GM12872 (cell line): ENCODE data around the gene PRSS33.

Source experiments
- TF ChIP-seq, protein P1 (sequence below): IDR thresholded peaks from 3 replicates; pipeline ENCODE4 v1.5.1; 2011; ENCODE audit warnings: low read depth, mild to moderate bottlenecking, low read length, moderate library complexity; ENCODE audit not compliant: insufficient read depth

The PRSS33 gene

DNA sequence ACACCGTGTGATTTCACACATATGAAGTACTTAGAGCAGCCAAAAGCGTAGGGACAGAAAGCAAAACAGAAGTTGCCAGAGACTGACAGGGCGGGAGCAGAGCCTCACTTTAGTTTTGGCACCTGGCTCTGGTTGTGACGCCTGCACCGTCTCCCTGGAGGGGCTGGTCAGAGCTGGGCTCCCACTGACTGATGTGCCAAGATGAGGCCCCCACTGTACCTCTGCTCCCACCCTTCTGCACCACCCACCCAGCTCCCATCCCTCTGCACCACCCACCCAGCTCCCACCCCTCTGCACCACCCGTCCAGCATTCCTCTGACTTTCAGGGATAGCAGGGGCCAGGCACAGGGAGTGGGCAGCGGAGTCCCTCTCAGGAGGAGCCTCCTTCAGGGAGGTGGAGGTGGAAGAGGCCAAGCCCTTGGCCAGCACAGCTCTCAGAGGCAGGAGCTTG lies 26.4 kb upstream of the PRSS33 start:
- TF ChIP-seq, protein P1, sequence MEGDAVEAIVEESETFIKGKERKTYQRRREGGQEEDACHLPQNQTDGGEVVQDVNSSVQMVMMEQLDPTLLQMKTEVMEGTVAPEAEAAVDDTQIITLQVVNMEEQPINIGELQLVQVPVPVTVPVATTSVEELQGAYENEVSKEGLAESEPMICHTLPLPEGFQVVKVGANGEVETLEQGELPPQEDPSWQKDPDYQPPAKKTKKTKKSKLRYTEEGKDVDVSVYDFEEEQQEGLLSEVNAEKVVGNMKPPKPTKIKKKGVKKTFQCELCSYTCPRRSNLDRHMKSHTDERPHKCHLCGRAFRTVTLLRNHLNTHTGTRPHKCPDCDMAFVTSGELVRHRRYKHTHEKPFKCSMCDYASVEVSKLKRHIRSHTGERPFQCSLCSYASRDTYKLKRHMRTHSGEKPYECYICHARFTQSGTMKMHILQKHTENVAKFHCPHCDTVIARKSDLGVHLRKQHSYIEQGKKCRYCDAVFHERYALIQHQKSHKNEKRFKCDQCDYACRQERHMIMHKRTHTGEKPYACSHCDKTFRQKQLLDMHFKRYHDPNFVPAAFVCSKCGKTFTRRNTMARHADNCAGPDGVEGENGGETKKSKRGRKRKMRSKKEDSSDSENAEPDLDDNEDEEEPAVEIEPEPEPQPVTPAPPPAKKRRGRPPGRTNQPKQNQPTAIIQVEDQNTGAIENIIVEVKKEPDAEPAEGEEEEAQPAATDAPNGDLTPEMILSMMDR: no peak

DNA sequence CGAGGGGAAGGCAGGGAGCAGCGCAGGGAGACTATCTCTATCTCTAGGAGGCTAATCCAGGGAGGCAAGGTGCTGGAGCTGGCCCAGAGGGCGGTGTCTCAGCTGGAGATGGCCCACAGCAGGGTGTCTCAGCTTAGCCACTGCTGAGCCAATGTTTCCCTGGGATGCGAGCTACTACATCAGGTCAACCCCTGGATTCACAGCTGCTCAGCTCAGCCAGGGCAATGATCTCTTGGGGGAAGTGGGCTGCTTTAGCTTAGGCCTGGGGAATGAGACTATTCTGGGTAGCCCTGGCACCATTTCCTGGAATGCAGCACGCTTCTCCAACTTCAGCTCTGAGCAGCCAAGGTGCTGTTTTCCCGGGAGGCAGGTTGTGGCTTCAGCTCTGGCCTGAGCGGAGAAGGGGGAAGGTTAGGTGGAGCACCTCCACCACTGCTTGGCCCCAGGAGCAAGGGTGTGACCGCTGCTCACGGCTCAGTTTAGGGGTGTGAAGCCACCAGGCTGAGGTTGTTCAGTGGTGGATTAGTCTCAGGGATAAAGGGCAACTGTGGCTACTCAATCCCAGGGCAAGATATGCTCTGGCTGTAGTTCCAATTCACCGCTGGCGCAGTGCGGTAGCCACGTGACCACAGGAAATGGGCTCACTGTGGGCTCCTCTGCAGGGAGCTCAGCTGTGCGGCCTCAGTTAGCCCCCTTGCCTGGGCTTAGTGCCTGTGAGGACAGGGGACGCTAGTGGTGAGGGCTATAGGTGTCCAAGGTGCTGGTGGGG lies 24.5 kb upstream of the PRSS33 start:
- TF ChIP-seq, protein P1: no peak

DNA sequence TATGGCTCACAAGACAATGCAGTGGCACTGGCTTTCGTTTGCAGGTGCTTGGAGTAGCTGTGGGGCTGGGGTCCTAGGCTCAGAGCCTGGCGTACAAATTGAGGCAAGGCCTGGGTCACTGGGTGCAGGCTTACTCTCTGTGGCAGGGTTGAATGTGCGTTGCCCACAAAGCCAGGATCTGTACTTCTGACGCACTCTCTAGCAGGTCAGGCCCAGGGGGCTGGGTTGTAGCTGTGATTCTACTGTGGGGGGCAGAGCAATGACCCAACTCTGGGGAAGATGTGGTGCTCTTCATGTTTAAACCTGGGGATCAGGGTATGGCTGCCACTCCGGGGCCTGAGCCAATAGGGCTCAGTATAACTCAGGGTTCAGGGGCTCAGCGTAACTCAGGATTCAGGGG lies 23.3 kb upstream of the PRSS33 start:
- TF ChIP-seq, protein P1: no peak

DNA sequence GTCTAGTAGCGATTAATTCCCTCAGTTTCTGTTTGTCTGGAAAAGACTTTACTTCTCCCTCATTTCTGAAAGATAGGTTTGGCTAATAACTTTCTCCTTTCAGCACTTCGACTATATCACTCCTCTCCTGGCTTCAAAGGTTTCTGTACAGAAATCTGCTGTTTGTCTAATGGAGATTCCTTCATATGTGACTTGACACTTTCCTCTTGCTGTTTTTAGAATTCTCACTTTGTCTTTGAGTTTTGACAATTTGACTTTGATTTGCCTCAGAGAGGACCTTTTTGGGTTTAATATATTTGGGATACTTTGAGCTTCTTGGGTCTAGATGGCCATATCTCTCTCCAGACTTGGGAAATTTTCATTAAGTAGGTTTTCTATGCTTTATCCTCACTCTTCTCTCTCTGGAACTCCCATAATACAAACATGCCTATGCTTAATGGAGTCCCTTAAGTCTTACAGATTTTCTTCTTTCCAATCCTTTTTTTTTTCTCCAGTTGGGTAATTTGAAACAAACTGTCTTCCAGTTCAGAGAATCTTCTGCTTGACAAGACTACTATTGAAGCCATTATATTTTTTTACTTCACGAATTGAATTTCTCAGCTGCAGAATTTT lies 21.9 kb upstream of the PRSS33 start:
- TF ChIP-seq, protein P1: no peak

DNA sequence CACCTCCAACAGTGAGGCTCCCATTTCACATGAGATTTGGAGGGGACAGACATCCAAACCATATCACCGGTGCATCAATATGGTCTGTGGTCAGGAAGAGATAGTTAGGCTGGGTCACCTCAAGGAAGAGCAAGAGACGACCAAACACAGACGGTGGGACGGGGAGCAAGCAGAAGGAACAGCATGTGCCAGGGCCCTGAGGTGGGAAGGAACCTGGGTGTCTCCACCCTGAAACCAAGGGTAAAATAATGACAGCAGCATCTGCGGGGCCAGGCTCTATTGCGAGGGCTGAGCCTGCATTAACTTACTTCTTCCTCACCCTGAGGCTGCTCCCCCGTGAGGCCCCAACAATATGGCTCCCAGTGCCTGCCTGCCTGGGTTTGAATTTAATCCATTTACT lies 20.8 kb upstream of the PRSS33 start:
- TF ChIP-seq, protein P1: no peak

DNA sequence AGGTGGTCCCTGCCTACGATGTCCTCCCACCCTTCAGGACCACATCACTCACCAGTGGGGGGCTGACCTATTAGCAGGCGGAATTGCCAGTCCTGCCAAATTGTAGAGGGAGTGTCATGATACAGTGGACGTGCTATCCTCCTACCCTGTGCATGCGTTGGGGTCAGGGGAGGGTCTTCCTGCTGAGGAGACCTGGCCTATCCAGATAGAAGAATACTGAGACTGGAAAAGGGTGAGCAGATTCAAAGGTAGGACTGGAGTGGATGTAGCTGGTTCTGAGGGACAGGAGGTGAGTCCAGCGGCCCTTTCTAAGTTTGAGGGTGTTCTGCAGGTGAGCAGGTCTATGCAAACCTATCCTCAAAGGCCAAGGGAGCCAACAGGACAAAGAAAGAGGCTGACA lies 18.9 kb upstream of the PRSS33 start:
- TF ChIP-seq, protein P1: no peak

DNA sequence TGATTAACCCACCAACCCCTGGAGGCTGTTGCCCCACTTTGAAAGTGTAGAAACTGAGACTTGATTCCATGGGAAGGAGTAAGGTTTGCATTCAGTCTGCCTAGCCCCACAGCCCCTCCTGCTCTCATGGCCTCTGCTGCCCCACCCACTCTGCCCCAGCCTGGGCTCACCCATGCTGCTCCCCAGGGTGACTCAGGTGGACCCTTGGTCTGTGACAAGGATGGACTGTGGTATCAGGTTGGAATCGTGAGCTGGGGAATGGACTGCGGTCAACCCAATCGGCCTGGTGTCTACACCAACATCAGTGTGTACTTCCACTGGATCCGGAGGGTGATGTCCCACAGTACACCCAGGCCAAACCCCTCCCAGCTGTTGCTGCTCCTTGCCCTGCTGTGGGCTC lies 17.4 kb upstream of the PRSS33 start:
- TF ChIP-seq, protein P1: no peak
